Hypothalamus (tissue), 51 donors: ENCODE measurements around the gene ERGIC1.

ENCODE experiments used
- DNase-seq, 51 donors: peaks; one replicate each; lab custom pipeline; 2025; lab: John Stamatoyannopoulos, UW

The ERGIC1 gene

GRCh38 chr5:172956936-172957335 lies 122.9 kb downstream of the ERGIC1 start:
- peak in 4 of 51 donors; percentile 7 to 17 (median 12) for DNase-seq

- DNase-seq = no peak
These were observed 123.4 kb downstream of the ERGIC1 start for GRCh38 chr5:172957458-172957857.

- peak in 38 of 51 donors; percentile 8 to 65 (median 34) for DNase-seq
These were observed 124.4 kb downstream of the ERGIC1 start for GRCh38 chr5:172958331-172959046.

- DNase-seq = no peak
These were observed 126.1 kb downstream of the ERGIC1 start for GRCh38 chr5:172959824-172960799.

GRCh38 chr5:172969921-172970320 lies 135.9 kb downstream of the ERGIC1 start:
- no peak for DNase-seq

- DNase-seq = no peak
These were observed 137.4 kb downstream of the ERGIC1 start for GRCh38 chr5:172971482-172971881.

- DNase-seq = no peak
These were observed 138.5 kb downstream of the ERGIC1 start for GRCh38 chr5:172972552-172972951.

- no peak for DNase-seq
These were observed 139.3 kb downstream of the ERGIC1 start for GRCh38 chr5:172973127-172973916.

- no peak for DNase-seq
These were observed 139.9 kb downstream of the ERGIC1 start for GRCh38 chr5:172973931-172974330.

- DNase-seq = no peak
These were observed 141.2 kb downstream of the ERGIC1 start for GRCh38 chr5:172975289-172975688.

- no peak for DNase-seq
These were observed 145.7 kb downstream of the ERGIC1 start for GRCh38 chr5:172979778-172980177.

- no peak for DNase-seq
These were observed 147.9 kb downstream of the ERGIC1 start for GRCh38 chr5:172981931-172982330.

GRCh38 chr5:172983542-172984243 lies 149.6 kb downstream of the ERGIC1 start, which contains the start of gene ATP6V0E1:
TSS of gene ATP6V0E1 (plus strand) at chr5:172983771. CDS start at chr5:172983861, 90 bp downstream.
- DNase-seq = peak; percentile 77 to 98 (median 94)

- peak in 40 of 51 donors; percentile 5 to 71 (median 42) for DNase-seq
These were observed 150.3 kb downstream of the ERGIC1 start for GRCh38 chr5:172984244-172984953.

GRCh38 chr5:172985596-172985995 lies 151.5 kb downstream of the ERGIC1 start:
- DNase-seq = no peak

- DNase-seq = no peak
These were observed 154.2 kb downstream of the ERGIC1 start for GRCh38 chr5:172988276-172988675.

- DNase-seq = no peak
These were observed 156.7 kb downstream of the ERGIC1 start for GRCh38 chr5:172990776-172991175.

- DNase-seq = no peak
These were observed 160.4 kb downstream of the ERGIC1 start for GRCh38 chr5:172994405-172994804.

GRCh38 chr5:172999372-172999973 lies 165.4 kb downstream of the ERGIC1 start:
- no peak for DNase-seq
